A549 (cell line): ENCODE data around the gene SCAMP3. TPM values are rescaled to one million over a fixed set of nuclear protein-coding genes. Genes with fewer than 3 reads are reported as not detected.
A peak's percentile ranks its signal among the peaks of the same experiment; 100 is the strongest.
"Not testable (repeated sequence)": the region's sequence is repeated elsewhere in the genome, so short reads cannot be mapped to it uniquely, and the experiment has no call there.

Experiments used
- ATAC-seq, 2 experiments: fragments of 200-7000 bp in 1 of 2; fragments of >200 bp in 1 of 2; cut with Nextera tagmentation in 1 of 2; cut with Tn5 transposase in 1 of 2; 3 replicates each; pipeline versions ENCODE4 v1.8.0 to v1.9.1; 2018 to 2020; ENCODE audit warnings: mild to moderate bottlenecking in 1 of 2, moderate library complexity in 1 of 2
- CTCF ChIA-PET: fragments of 300-600 bp; sonication (Branson Sonifier 250); formaldehyde crosslinking; extraction: SDS; loops from one replicate; lab custom pipeline; 2021; ENCODE audit warnings: antibody characterized with exemption, inconsistent platforms; lab: Yijun Ruan, JAX
- POLR2A ChIA-PET: fragments of 350-600 bp; formaldehyde crosslinking; extraction: SDS; loops from one replicate; lab custom pipeline; 2021; ENCODE audit warnings: antibody characterized with exemption, inconsistent platforms; lab: Yijun Ruan, JAX
- DNase-seq, 2 experiments: peaks; one replicate each; pipeline versions ENCODE4 v3.0.0 to v3.0.0-alpha.2; 2011 to 2016; ENCODE audit warnings: low read depth in 1 of 2, low spot score in 1 of 2
- FAIRE-seq: peaks from 2 replicates; lab custom pipeline; 2011; peaks lifted over from hg19 to GRCh38; lab: Jason Lieb, UNC
- H3K27ac ChIP-seq, 2 experiments: fragments of >200 bp; sonication (Bioruptor Twin); formaldehyde crosslinking; 3 replicates each; pipeline ENCODE4 v1.5.1; 2016 to 2017
- H3K4me1 ChIP-seq: fragments of >200 bp; sonication (Bioruptor Twin); formaldehyde crosslinking; 3 replicates; pipeline ENCODE4 v1.6.1; 2016
- H3K4me2 ChIP-seq: fragments of >200 bp; sonication (Bioruptor Twin); formaldehyde crosslinking; 3 replicates; pipeline ENCODE4 v1.6.1; 2016
- H3K4me3 ChIP-seq: fragments of >200 bp; sonication (Bioruptor Twin); formaldehyde crosslinking; 3 replicates; pipeline ENCODE4 v1.5.1; 2016
- H3K9me3 ChIP-seq: fragments of >200 bp; sonication (Bioruptor Twin); formaldehyde crosslinking; 3 replicates; pipeline ENCODE4 v1.6.1; 2016
- ATOH8 ChIP-seq: fragments of 250-450 bp; sonication (Bioruptor Pico); IDR thresholded peaks from 2 replicates; pipeline ENCODE4 v1.5.0; 2020; ENCODE audit warnings: low read depth, mild to moderate bottlenecking, moderate library complexity
- BHLHE40 ChIP-seq: IDR thresholded peaks from 2 replicates; pipeline ENCODE4 v1.6.1; 2012; ENCODE audit warnings: low read depth, low read length, inconsistent platforms
- EHF ChIP-seq: fragments of 250-450 bp; sonication (Bioruptor Pico); IDR thresholded peaks from 2 replicates; pipeline ENCODE4 v1.5.0; 2020; ENCODE audit warnings: mild to moderate bottlenecking
- FOSB ChIP-seq: fragments of 250-450 bp; sonication (Bioruptor Pico); IDR thresholded peaks from 2 replicates; pipeline ENCODE4 v1.5.0; 2020; ENCODE audit warnings: mild to moderate bottlenecking, moderate library complexity
- FOSL2 ChIP-seq, 2 experiments: fragments of 450-650 bp in 1 of 2; fragments of >200 bp in 1 of 2; sonication (Bioruptor Twin) in 1 of 2; formaldehyde crosslinking; IDR thresholded peaks; 2 replicates each; pipeline versions ENCODE4 v1.5.0 to v1.6.1; 2016 to 2020; ENCODE audit warnings: mild to moderate bottlenecking in 1 of 2, moderate library complexity in 1 of 2
- FOXS1 ChIP-seq: fragments of 250-450 bp; sonication (Bioruptor Pico); IDR thresholded peaks from 2 replicates; pipeline ENCODE4 v1.5.0; 2020; ENCODE audit warnings: mild to moderate bottlenecking, moderate library complexity
- GATA3 ChIP-seq: IDR thresholded peaks from 2 replicates; pipeline ENCODE4 v1.6.1; 2012; ENCODE audit warnings: borderline replicate concordance
- HDAC2 ChIP-seq: fragments of 200-600 bp; sonication (generic); IDR thresholded peaks from 2 replicates; pipeline ENCODE4 v1.6.1; 2016
- HOXB13 ChIP-seq: fragments of 250-450 bp; sonication (Bioruptor Pico); IDR thresholded peaks from 2 replicates; pipeline ENCODE4 v1.5.0; 2020; ENCODE audit warnings: low read depth, mild to moderate bottlenecking, moderate library complexity
- MAFK ChIP-seq: fragments of 450-650 bp; IDR thresholded peaks from 2 replicates; pipeline ENCODE4 v1.6.1; 2014; ENCODE audit not compliant: partially characterized antibody
- NPAS2 ChIP-seq: fragments of 250-450 bp; sonication (Bioruptor Pico); IDR thresholded peaks from 2 replicates; pipeline ENCODE4 v1.8.0; 2022; ENCODE audit warnings: mild to moderate bottlenecking, moderate library complexity, borderline replicate concordance
- NR3C1 ChIP-seq: fragments of >200 bp; sonication (Bioruptor Twin); formaldehyde crosslinking; IDR thresholded peaks from 3 replicates; pipeline ENCODE4 v1.6.1; 2017
- RARB ChIP-seq: fragments of 250-450 bp; sonication (Bioruptor Pico); IDR thresholded peaks from 2 replicates; pipeline ENCODE4 v1.8.0; 2021; ENCODE audit warnings: mild to moderate bottlenecking, moderate library complexity
- RCOR1 ChIP-seq: fragments of 150-350 bp; IDR thresholded peaks from 2 replicates; pipeline ENCODE4 v1.6.1; 2014; ENCODE audit warnings: antibody characterized with exemption, low read length, low read depth
- ZC3H11A ChIP-seq: fragments of 450-650 bp; IDR thresholded peaks from 2 replicates; pipeline ENCODE4 v1.6.1; 2014; ENCODE audit warnings: antibody characterized with exemption, mild to moderate bottlenecking
- ZFP36 ChIP-seq: fragments of 450-650 bp; IDR thresholded peaks from 2 replicates; pipeline ENCODE4 v1.6.1; 2014; ENCODE audit warnings: borderline replicate concordance; ENCODE audit not compliant: partially characterized antibody
- WGBS: methylation state at CpG from one replicate; pipeline ENCODE4 v1.1.6; 2017; ENCODE audit errors: missing lambda C conversion rate; 5-methylcytosine and 5-hydroxymethylcytosine counted together
- polyA plus RNA-seq, 4 experiments: library from polyadenylated mRNA; depleted of rRNA in 3 of 4; stranded (reverse); fragments of >200 nt; fragmentation: RNase III in 1 of 4; extraction: RNeasy Plus Mini Kit Qiagen cat#74134 plus additional on column Dnase treatment in 1 of 4; gene quantifications; 2 replicates in 3 of 4; 3 replicates in 1 of 4; pipeline ENCODE4 v1.2.3, GENCODE V29; 2011 to 2017
- TF ChIP-seq, protein P1 (sequence below): fragments of 150-350 bp; IDR thresholded peaks from 2 replicates; pipeline ENCODE4 v1.6.1; 2014; ENCODE audit warnings: low read depth, mild to moderate bottlenecking, low read length
- TF ChIP-seq, protein P2 (sequence below): IDR thresholded peaks from 2 replicates; pipeline ENCODE4 v1.6.1; 2012

Gene SCAMP3
- polyA plus RNA-seq, 2 of the 4 experiments (the other 2 are of a cell fraction): 75.9 to 135 TPM

DNA sequence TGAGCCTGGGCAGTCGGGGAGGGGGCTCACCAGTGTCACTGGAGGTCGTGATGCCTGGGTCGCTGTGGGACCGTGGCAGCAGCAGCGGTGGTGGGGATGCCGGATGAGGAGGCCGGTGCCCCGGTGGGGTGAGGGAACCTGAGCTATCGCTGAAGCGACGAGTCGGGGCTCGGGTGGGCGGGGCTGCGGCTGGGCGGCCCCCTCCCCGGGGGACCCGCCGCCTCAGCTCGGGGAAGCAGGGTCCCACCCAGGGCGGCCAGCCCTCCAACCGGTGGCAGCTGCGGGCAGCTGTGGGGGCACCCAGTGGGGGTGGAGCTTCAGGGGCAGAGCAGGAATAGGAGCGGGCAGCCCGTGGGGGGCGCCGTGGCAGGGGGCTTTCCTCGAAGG lies 11.9 kb downstream of the SCAMP3 start:
- Histone ChIP-seq H3K4me1 (peaks cover 17% of the 10 kb centered on the region), H3K27ac (peak overlapping the region in 1 of 2 experiments; percentile 76; a peak in 3 of 6 replicates), H3K9me3 (no peaks in the 10 kb centered on the region), H3K4me2 (peak overlapping the region; percentile 52; the same call in 2 of the 3 replicates), H3K4me3 (no peak overlapping the region)
- FAIRE-seq (no peak), DNase-seq (no peak), ATAC-seq (no peak; a peak in 3 of 6 replicates)
- POLR2A ChIA-PET: interaction anchor here (1.0 to 2.4 kb wide), 4 partner anchors 12 to 74 kb away, joined by 4 to 13 read pairs (median 10); partner anchors contain the start of genes CLK2, MTX1, SCAMP3 and THBS3
- CTCF ChIA-PET: interaction anchor here (0.6 to 10.4 kb wide), 63 partner anchors 9 to 1048 kb away, joined by 3 to 326 read pairs (median 6); partner anchors contain the start of genes ASH1L, CLK2, FDPS and HCN3
- TF ChIP-seq MAFK (no peak), HDAC2 (no peak), FOSB (CRISPR knock-in tag) (no peak), ZC3H11A (no peak), EHF (no peak), RCOR1 (no peak), FOXS1 (no peak), NPAS2 (CRISPR knock-in tag) (no peak), ZFP36 (no peak), BHLHE40 (no peak), RARB (CRISPR knock-in tag) (no peak)
- TF ChIP-seq, protein P1, sequence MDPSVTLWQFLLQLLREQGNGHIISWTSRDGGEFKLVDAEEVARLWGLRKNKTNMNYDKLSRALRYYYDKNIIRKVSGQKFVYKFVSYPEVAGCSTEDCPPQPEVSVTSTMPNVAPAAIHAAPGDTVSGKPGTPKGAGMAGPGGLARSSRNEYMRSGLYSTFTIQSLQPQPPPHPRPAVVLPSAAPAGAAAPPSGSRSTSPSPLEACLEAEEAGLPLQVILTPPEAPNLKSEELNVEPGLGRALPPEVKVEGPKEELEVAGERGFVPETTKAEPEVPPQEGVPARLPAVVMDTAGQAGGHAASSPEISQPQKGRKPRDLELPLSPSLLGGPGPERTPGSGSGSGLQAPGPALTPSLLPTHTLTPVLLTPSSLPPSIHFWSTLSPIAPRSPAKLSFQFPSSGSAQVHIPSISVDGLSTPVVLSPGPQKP: no peak
- TF ChIP-seq, protein P2, sequence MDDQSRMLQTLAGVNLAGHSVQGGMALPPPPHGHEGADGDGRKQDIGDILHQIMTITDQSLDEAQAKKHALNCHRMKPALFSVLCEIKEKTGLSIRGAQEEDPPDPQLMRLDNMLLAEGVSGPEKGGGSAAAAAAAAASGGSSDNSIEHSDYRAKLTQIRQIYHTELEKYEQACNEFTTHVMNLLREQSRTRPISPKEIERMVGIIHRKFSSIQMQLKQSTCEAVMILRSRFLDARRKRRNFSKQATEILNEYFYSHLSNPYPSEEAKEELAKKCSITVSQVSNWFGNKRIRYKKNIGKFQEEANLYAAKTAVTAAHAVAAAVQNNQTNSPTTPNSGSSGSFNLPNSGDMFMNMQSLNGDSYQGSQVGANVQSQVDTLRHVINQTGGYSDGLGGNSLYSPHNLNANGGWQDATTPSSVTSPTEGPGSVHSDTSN: no peak
- 83% methylated on average over 6 of the region's 28 CpGs for WGBS

DNA sequence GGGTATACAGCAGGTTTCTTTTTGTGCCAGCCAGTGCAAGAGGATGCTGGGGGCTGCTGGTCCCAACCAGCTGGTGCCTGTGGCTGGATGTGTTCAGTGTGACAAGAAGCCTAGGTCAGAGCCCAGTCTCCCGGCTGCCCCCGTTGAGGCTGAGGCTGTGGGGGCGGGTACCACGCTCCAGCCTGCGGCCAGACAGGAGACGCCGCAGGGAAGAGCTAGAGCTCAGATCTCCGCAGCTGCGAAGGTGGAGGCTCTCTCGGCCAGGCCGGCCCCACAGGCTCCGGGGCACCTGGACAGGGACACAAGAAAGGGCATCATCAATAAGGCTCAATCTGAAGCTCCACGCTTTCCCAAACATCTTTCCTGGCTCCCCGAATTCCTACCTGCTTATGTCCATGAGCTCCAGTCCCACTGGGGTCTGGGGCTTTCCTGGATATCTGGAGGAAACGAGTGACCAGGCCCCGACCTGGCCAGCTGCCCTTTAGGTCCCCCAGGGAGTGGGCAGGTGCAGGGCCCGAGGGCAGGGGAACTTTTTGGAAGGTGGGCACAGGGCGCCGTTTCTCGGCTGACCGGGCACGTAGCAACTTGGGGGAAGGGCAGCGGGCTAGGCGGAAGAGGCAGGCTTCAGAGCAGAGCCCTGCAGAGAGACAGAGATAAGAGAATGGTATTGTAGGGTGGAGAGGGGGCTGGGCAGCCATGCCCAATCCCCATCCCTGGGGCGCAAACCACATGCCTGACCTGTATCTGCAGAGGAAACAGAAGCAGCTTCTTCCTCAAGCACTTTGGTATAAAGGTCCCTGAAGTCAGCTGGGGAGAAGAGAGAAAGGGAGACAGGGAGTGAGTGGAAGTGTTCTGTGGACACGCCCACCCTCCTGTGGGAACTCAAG lies 14.2 kb downstream of the SCAMP3 start:
- H3K9me3 ChIP-seq: no peaks in the 10 kb centered on the region
- no peak for TF ChIP-seq ATOH8
- no peak for TF ChIP-seq HOXB13 (CRISPR knock-in tag)
- TF ChIP-seq FOXS1: no peak
- TF ChIP-seq NR3C1: no peak
- TF ChIP-seq FOSB (CRISPR knock-in tag): no peak
- no peak for TF ChIP-seq GATA3
- no peak for TF ChIP-seq FOSL2 (IDR thresholded peaks at IDR 0.05)
- no peak for TF ChIP-seq FOSL2 (CRISPR knock-in tag; IDR thresholded peaks at IDR 0.05)
- TF ChIP-seq, all 56 proteins: peak for 0
- H3K4me2 ChIP-seq: no peak overlapping the region
- H3K27ac ChIP-seq: no peak overlapping the region
- ATAC-seq: no peak
- ChIA-PET CTCF (interaction anchor here (1.1 to 10.4 kb wide), 11 partner anchors 18 to 347 kb away, joined by 3 to 326 read pairs (median 28); partner anchors contain the start of genes CLK2, FDPS, MTX1 and RUSC1), POLR2A (interaction anchor here (1.4 kb wide), 1 partner anchor 25 kb away, joined by 5 read pairs; the partner anchor contains the start of gene CLK2)
- no peak for FAIRE-seq
- DNase-seq: no peak
- H3K4me3 ChIP-seq: no peak overlapping the region
- WGBS: 91% methylated on average over 26 of the region's 26 CpGs
- peaks cover 16% of the 10 kb centered on the region; the same call in 2 of the 3 replicates for H3K4me1 ChIP-seq

GRCh38 chr1:155246796-155247195 lies 15.4 kb downstream of the SCAMP3 start:
- ATAC-seq, FAIRE-seq, H3K9me3 ChIP-seq, H3K4me3 ChIP-seq, H3K4me2 ChIP-seq, H3K27ac ChIP-seq, DNase-seq: not testable (repeated sequence)
- peaks cover 16% of the 10 kb centered on the region; the same call in 2 of the 3 replicates for H3K4me1 ChIP-seq
- ChIA-PET POLR2A (interaction anchor here (1.4 kb wide), 1 partner anchor 27 kb away, joined by 5 read pairs; the partner anchor contains the start of gene CLK2), CTCF (interaction anchor here (0.5 to 10.4 kb wide), 9 partner anchors 9 to 346 kb away, joined by 3 to 326 read pairs (median 11); partner anchors contain the start of genes CLK2, HCN3, MTX1 and RUSC1)
- 95% methylated on average over 3 of the region's 3 CpGs for WGBS
